Measurements from ENCODE around the gene FRMD1. TPM values are rescaled to one million over a fixed set of nuclear protein-coding genes. Genes with fewer than 3 reads are reported as not detected.

The FRMD1 gene
- total and polyA plus RNA-seq, 2 of the 8 experiments (the other 6 are each of a cell fraction or from before 2014, with no cell fraction given) = 0.36 TPM; not detected in 1

- Histone ChIP-seq H3K27ac (ENCODE audit: low read depth, low read length) (no peak overlapping the region), H2BK12ac (ENCODE audit: low read depth, low read length) (no peak overlapping the region), H4K20me1 (replicated peaks in 1 of 2; ENCODE audit: control insufficient read depth in 1 of 2, insufficient read depth in 2 of 2, low read length in 2 of 2) (no peaks in the 10 kb centered on the region), H4K8ac (ENCODE audit: extremely low read depth, insufficient read depth, low read length) (no peak overlapping the region; the same call in none of the 2 replicates), H3K79me2 (ENCODE audit: control insufficient read depth in 1 of 2, insufficient read depth in 2 of 2, low read length in 2 of 2) (no peaks in the 10 kb centered on the region), H3K4me1 (replicated peaks in 1 of 4; ENCODE audit: control insufficient read depth in 3 of 4, insufficient read depth in 4 of 4, low read length in 3 of 4) (peaks cover 2 to 12% (median 5%) of the 10 kb centered on the region in 4 experiments; a peak in 6 of 7 replicates), H2BK120ac (replicated peaks; ENCODE audit: low read depth, low read length) (no peak overlapping the region), H2AK5ac (ENCODE audit: low read depth, low read length) (no peak overlapping the region), H3K4me2 (ENCODE audit: insufficient read depth in 1 of 2, low read depth in 2 of 2, low read length in 2 of 2) (peak overlapping the region in 1 of 2 experiments; percentile 65; a peak in 2 of 4 replicates), H3K4ac (replicated peaks; ENCODE audit: insufficient read length, low read depth, low read length) (no peak overlapping the region), H3K4me3 (ENCODE audit: extremely low read depth in 1 of 4, insufficient read depth in 2 of 4, low read depth in 3 of 4, low read length in 4 of 4) (0 out of 8 replicates have a peak overlapping the region, but pooled peaks of 1 of the 4 experiments have one; percentile 50), H3K18ac (ENCODE audit: extremely low read depth, low read length) (no peak overlapping the region), H3K23me2 (ENCODE audit: low read depth, low read length) (no peaks in the 10 kb centered on the region), H3K79me1 (ENCODE audit: low read depth, low read length) (no peaks in the 10 kb centered on the region), H3K9me3 (ENCODE audit: insufficient read depth in 2 of 2, low read depth in 1 of 2, low read length in 1 of 2) (no peaks in the 10 kb centered on the region), H2AFZ (ENCODE audit: low read length) (no peak overlapping the region), H2BK15ac (ENCODE audit: low read length) (peak overlapping the region; percentile 29; the same call in 1 of the 2 replicates), H3K23ac (ENCODE audit: insufficient read length) (no peak overlapping the region), H4K91ac (replicated peaks; ENCODE audit: insufficient read length, low read length) (no peak overlapping the region), H3K27me3 (replicated peaks in 1 of 4; ENCODE audit: control insufficient read depth in 3 of 4, extremely low read depth in 1 of 4, insufficient read depth in 3 of 4, low read length in 3 of 4) (peaks cover 9 to 30% (median 21%) of the 10 kb centered on the region in 4 experiments; a peak in 6 of 7 replicates), H3K14ac (ENCODE audit: insufficient read length) (no peak overlapping the region), H4K5ac (ENCODE audit: insufficient read length, low read depth, low read length) (no peak overlapping the region), H3K56ac (replicated peaks; ENCODE audit: insufficient read length, low read depth, low read length) (no peak overlapping the region), H3K9ac (replicated peaks in 1 of 4; ENCODE audit: extremely low read depth in 1 of 4, low read depth in 3 of 4, low read length in 3 of 4) (no peak overlapping the region), H2BK5ac (ENCODE audit: low read depth, low read length) (no peak overlapping the region), H3K36me3 (ENCODE audit: control insufficient read depth in 2 of 4, insufficient read depth in 4 of 4, low read length in 3 of 4) (no peaks in the 10 kb centered on the region), H2BK20ac (ENCODE audit: low read length) (no peak overlapping the region)
- CTCF ChIA-PET (ENCODE audit: partially characterized antibody) = interaction anchor here (0.8 to 1.8 kb wide), 6 partner anchors 11 to 45 kb away, joined by 3 to 5 read pairs (median 4); no protein-coding TSS in a partner anchor
- no peak for TF ChIP-seq RBBP5 (IDR thresholded peaks at IDR 0.05; ENCODE audit: borderline replicate concordance, low read depth, low read length)
- 0 out of 2 replicates have a peak, but pooled peaks have one; percentile 9 for TF ChIP-seq SUZ12 (IDR thresholded peaks at IDR 0.05; ENCODE audit: low read length)
- no peak for TF ChIP-seq SP2 (IDR thresholded peaks at IDR 0.05; ENCODE audit: low read length)
- no peak for TF ChIP-seq TAF1 (IDR thresholded peaks at IDR 0.05; ENCODE audit: low read depth, low read length)
- TF ChIP-seq TCF12 (IDR thresholded peaks at IDR 0.05; ENCODE audit: low read depth, low read length) = 0 out of 2 replicates have a peak, but pooled peaks have one; percentile 29
- POLR2A ChIA-PET (ENCODE audit: partially characterized antibody) = no interaction called here
- DNase-seq (ENCODE audit: low read depth in 1 of 2, low spot score in 2 of 2) = no peak
- WGBS, 2 experiments (ENCODE audit: extremely low coverage in 1 of 2, insufficient coverage in 1 of 2, insufficient read length in 1 of 2, insufficient replicate concordance in 2 of 2, low coverage in 1 of 2, low lambda C conversion rate in 2 of 2, missing lambda C conversion rate in 1 of 2) = 67% methylated on average over 10 of the region's 10 CpGs; no CpG with 5 or more reads in 1 of the 2 experiments
- no peak for FAIRE-seq
Measured at GRCh38 chr6:168102315-168102985, 23.4 kb upstream of the FRMD1 start.
